NCI-H2029 treated with DMSO at 0.1 percent for 48 hours (cell line): ENCODE data around the gene PROX1.
"Not testable (repeated sequence)": the region's sequence is repeated elsewhere in the genome, so short reads cannot be mapped to it uniquely, and the experiment has no call there.

Source experiments
- DNase-seq: peaks from one replicate; lab custom pipeline; 2025; lab: John Stamatoyannopoulos, UW

PROX1 gene

DNA sequence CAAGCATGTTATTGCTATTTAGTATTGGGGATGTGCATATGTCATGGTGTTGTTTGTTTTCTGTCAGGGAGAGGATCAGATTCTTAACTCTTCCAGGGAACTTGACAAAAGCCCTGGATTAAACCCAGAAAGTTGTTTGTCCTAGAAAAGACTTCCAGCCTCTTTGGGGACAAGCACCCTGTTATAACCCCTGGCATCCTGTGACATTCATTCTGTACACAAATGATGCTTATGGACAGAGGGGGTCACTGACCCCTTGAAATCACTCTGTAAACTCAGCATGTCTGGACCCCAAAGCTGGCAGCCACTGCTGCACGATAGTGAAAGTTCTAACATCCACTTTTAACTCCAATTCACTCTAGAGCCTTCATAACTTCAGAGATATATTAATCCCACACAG is 81.2 kb downstream of the PROX1 start:
- DNase-seq, result no peak

- no peak for DNase-seq
These were observed 83.7 kb downstream of the PROX1 start for GRCh38 chr1:214071469-214071868.

GRCh38 chr1:214072426-214073157 is 84.8 kb downstream of the PROX1 start:
- DNase-seq, result no peak

DNA sequence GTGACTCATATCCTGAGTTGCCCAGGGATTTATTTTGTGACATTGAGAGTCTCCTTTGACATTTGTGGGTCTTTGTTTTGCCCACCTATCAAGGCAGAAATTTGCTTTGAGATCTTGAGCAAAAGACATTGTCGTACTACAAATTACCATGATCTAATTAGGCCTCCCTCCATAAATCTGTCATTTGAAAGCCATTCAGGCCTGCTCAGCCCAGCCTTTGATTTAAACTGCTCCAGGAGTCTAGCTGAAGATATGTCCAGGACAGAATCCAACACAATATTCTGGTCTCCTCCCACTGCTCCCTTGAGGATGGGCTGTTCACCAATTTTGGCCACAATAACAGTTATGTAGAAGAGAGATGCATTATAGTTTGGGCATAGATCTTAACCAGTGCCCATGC is 86.7 kb downstream of the PROX1 start:
- DNase-seq, result no peak

GRCh38 chr1:214075305-214075998 is 87.7 kb downstream of the PROX1 start:
- no peak for DNase-seq

- DNase-seq, result no peak
These were observed 88.4 kb downstream of the PROX1 start for GRCh38 chr1:214075999-214076707.

GRCh38 chr1:214076708-214077065 is 88.9 kb downstream of the PROX1 start:
- no peak for DNase-seq

- DNase-seq, result no peak
These were observed 91.2 kb downstream of the PROX1 start for GRCh38 chr1:214078950-214079349.

- DNase-seq, result no peak
These were observed 97.6 kb downstream of the PROX1 start for GRCh38 chr1:214085325-214085724.

DNA sequence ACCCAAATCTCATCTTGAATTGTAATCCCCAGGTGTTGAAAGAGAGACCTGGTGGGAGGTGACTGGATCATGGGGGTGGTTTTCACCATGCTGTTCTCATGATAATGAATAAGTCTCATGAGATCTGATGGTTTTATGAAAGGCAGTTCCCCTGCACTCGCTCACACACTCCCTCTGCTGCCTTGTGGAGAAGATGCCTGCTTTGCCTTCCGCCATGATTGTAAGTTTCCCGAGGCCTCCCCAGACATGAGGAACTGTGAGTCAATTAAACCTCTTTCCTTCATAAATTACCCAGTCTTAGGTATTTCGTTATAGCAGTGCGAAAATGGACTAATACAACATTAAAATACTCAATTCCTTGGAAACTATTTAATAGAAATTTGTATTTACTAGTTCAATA is 99.2 kb downstream of the PROX1 start:
- DNase-seq, result no peak

GRCh38 chr1:214089003-214089402 is 101.2 kb downstream of the PROX1 start:
- not testable (repeated sequence) for DNase-seq
